Measurements from ENCODE around the gene CSTF2. TPM values are rescaled to one million over a fixed set of nuclear protein-coding genes. Genes with fewer than 3 reads are reported as not detected.
"Not testable (repeated sequence)": the region's sequence is repeated elsewhere in the genome, so short reads cannot be mapped to it uniquely, and the experiment has no call there.

The CSTF2 gene
- total RNA-seq, 3 donors from 2014 or later (not counting 1 experiment from before 2014, with no cell fraction given), result 6.6 to 9.5 (median 8.3) TPM

DNA sequence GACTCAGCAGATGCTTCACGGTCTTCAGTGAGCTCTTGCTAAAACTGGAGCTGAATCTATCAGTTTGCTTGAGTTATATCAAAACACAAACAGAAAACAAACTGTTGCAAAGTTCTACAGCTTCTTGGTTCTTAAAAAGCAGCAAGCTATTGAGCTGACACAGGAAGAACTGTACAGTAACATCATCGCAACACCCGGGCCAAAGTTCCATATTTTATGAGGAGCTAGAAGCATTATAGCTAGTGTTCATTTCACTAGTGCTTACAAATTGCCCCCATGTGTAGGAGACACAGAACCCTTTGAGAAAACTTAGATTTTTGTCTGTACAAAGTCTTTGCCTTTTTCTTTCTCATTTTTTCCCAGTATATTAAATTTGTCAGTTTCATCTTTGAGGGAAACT, 17.3 kb upstream of the CSTF2 start:
- Mint-ChIP-seq H3K9me3 (no peaks in the 10 kb centered on the region), H3K4me1 (no peaks in the 10 kb centered on the region), H3K4me3 (no peak overlapping the region), H3K27me3 (ENCODE audit: low read depth in 2 of 2) (peaks cover 30 to 64% of the 10 kb centered on the region in 2 donors), H3K27ac (no peak overlapping the region), H3K36me3 (no peaks in the 10 kb centered on the region)
- WGBS (ENCODE audit: insufficient coverage), result 84% methylated on average over 3 of the region's 3 CpGs
- H3K27ac ChIP-seq (ENCODE audit: low read length), result no peak overlapping the region
- H3K4me1 ChIP-seq (ENCODE audit: control insufficient read depth, insufficient read depth, low read length), result no peaks in the 10 kb centered on the region
- no peak for TF ChIP-seq CTCF (IDR thresholded peaks at IDR 0.05)
- no peak for ATAC-seq
- DNase-seq, result no peak
- no peak overlapping the region for H3K4me3 ChIP-seq (ENCODE audit: low read length)
- no peaks in the 10 kb centered on the region for H3K9me3 ChIP-seq (ENCODE audit: control insufficient read depth, insufficient read depth, low read length)
- no peaks in the 10 kb centered on the region for H3K27me3 ChIP-seq (ENCODE audit: control insufficient read depth, insufficient read depth, low read length)
- no peaks in the 10 kb centered on the region for H3K36me3 ChIP-seq (ENCODE audit: control insufficient read depth, insufficient read depth, low read length)
- intact Hi-C loops (cut with micrococcal nuclease), result no loop called here

DNA sequence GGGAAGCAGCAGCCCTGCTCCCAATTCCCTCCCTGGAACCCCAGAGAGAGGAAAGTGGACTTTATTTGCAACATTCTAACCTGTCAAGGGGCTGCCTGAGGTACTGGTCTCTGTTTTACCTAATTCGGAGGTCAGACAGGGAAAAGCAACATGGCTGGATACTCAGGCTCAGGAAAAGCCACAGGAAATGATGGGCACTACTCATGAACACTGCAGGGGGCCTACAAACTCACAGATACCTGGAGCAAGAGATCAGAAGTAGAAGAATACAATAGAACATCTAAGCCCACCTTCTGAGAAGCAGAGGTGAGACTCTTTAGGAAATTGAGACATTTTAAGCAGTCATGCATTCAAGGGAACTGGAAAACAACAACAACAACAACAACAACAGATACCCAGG, 15.4 kb upstream of the CSTF2 start:
- no peaks in the 10 kb centered on the region for H3K36me3 ChIP-seq (ENCODE audit: control insufficient read depth, insufficient read depth, low read length)
- Mint-ChIP-seq H3K27me3 (ENCODE audit: low read depth in 2 of 2) (peaks cover 41 to 73% of the 10 kb centered on the region in 2 donors), H3K4me3 (no peak overlapping the region), H3K27ac (no peak overlapping the region), H3K4me1 (no peaks in the 10 kb centered on the region), H3K36me3 (no peaks in the 10 kb centered on the region), H3K9me3 (no peaks in the 10 kb centered on the region)
- H3K9me3 ChIP-seq (ENCODE audit: control insufficient read depth, insufficient read depth, low read length), result no peaks in the 10 kb centered on the region
- H3K27ac ChIP-seq (ENCODE audit: low read length), result no peak overlapping the region
- no peaks in the 10 kb centered on the region for H3K4me1 ChIP-seq (ENCODE audit: control insufficient read depth, insufficient read depth, low read length)
- intact Hi-C loops (cut with micrococcal nuclease), result no loop called here
- H3K27me3 ChIP-seq (ENCODE audit: control insufficient read depth, insufficient read depth, low read length), result no peaks in the 10 kb centered on the region
- 91% methylated on average over 1 of the region's 1 CpG for WGBS (ENCODE audit: insufficient coverage)
- ATAC-seq (no peak), DNase-seq (no peak)
- no peak overlapping the region for H3K4me3 ChIP-seq (ENCODE audit: low read length)
- no peak for TF ChIP-seq CTCF (IDR thresholded peaks at IDR 0.05)

DNA sequence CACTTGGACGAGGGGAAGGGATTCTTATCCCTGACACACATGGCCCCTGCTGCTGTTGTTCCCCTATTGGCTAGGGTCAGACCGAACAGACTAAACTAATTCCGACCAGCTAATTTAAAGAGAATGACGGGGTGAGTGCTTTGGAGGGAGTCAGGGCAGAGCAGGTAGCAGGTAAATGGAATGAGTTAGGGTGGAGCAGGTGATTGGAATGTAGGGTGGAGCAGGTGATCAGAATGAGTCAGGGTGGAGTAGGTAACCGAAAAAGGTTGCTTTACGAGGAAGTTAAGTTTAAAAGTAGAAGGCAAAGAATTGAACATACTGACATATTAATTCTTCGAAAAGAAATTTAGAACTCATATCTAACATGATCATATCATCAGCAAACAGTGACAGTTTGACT, 11.9 kb upstream of the CSTF2 start:
- H3K4me1 ChIP-seq (ENCODE audit: control insufficient read depth, insufficient read depth, low read length); H3K4me1 Mint-ChIP-seq; H3K4me3 ChIP-seq (ENCODE audit: low read length); ATAC-seq; DNase-seq; H3K4me3 Mint-ChIP-seq; H3K27ac Mint-ChIP-seq; H3K36me3 Mint-ChIP-seq; H3K9me3 Mint-ChIP-seq; H3K9me3 ChIP-seq (ENCODE audit: control insufficient read depth, insufficient read depth, low read length); H3K27me3 ChIP-seq (ENCODE audit: control insufficient read depth, insufficient read depth, low read length); H3K27ac ChIP-seq (ENCODE audit: low read length); intact Hi-C loops (cut with micrococcal nuclease); H3K36me3 ChIP-seq (ENCODE audit: control insufficient read depth, insufficient read depth, low read length): not testable (repeated sequence)
- 97% methylated on average over 4 of the region's 7 CpGs for WGBS (ENCODE audit: insufficient coverage)
- H3K27me3 Mint-ChIP-seq (ENCODE audit: low read depth in 2 of 2), result peaks cover 47 to 73% of the 10 kb centered on the region in 2 donors

- intact Hi-C loops (cut with micrococcal nuclease), result no loop called here
- peaks cover 56 to 83% of the 10 kb centered on the region in 2 donors for H3K27me3 Mint-ChIP-seq (ENCODE audit: low read depth in 2 of 2)
Measured at GRCh38 chrX:100812216-100813158, 7.7 kb upstream of the CSTF2 start.

More at GRCh38 chrX:100812216-100813158, 7.7 kb upstream of the CSTF2 start:
- no peaks in the 10 kb centered on the region for H3K9me3 ChIP-seq (ENCODE audit: control insufficient read depth, insufficient read depth, low read length)
- TF ChIP-seq CTCF (IDR thresholded peaks at IDR 0.05), result no peak
- no peak overlapping the region for H3K4me3 Mint-ChIP-seq
- ATAC-seq, result no peak
- no peaks in the 10 kb centered on the region for H3K9me3 Mint-ChIP-seq
- H3K4me1 ChIP-seq (ENCODE audit: control insufficient read depth, insufficient read depth, low read length), result no peaks in the 10 kb centered on the region
- H3K4me1 Mint-ChIP-seq, result no peaks in the 10 kb centered on the region
- H3K4me3 ChIP-seq (ENCODE audit: low read length), result no peak overlapping the region
- H3K36me3 ChIP-seq (ENCODE audit: control insufficient read depth, insufficient read depth, low read length), result no peaks in the 10 kb centered on the region
- H3K27ac ChIP-seq (ENCODE audit: low read length), result no peak overlapping the region
- H3K36me3 Mint-ChIP-seq, result no peaks in the 10 kb centered on the region
- DNase-seq, result no peak
- H3K27ac Mint-ChIP-seq, result no peak overlapping the region
- whole genome bisulfite sequencing (ENCODE audit: insufficient coverage), result 79% methylated on average over 8 of the region's 12 CpGs
- no peaks in the 10 kb centered on the region for H3K27me3 ChIP-seq (ENCODE audit: control insufficient read depth, insufficient read depth, low read length)
